ENCODE data around the gene GLTPD2.

Gene GLTPD2

GRCh38 chr17:4786106-4786511, 2.7 kb upstream of the GLTPD2 start, which contains the start of gene VMO1:
Gene VMO1 (minus strand): TSS chr17:4786364. CDS start chr17:4786352, 12 bp downstream.
- TF ChIP-seq TOX (CRISPR knock-in tag; IDR thresholded peaks at IDR 0.05; ENCODE audit: borderline replicate concordance) (no peak), ZC3H10 (CRISPR knock-in tag; IDR thresholded peaks at IDR 0.05) (no peak), PPARA (CRISPR knock-in tag; IDR thresholded peaks at IDR 0.05; ENCODE audit: borderline replicate concordance) (no peak), ISL1 (CRISPR knock-in tag; IDR thresholded peaks at IDR 0.05) (no peak), TCF4 (CRISPR knock-in tag; IDR thresholded peaks at IDR 0.05; ENCODE audit: borderline replicate concordance) (no peak), RARB (CRISPR knock-in tag; IDR thresholded peaks at IDR 0.05) (no peak), ARNTL (CRISPR knock-in tag; IDR thresholded peaks at IDR 0.05; ENCODE audit: borderline replicate concordance, low read depth) (no peak)
- TF ChIP-seq, protein P1, sequence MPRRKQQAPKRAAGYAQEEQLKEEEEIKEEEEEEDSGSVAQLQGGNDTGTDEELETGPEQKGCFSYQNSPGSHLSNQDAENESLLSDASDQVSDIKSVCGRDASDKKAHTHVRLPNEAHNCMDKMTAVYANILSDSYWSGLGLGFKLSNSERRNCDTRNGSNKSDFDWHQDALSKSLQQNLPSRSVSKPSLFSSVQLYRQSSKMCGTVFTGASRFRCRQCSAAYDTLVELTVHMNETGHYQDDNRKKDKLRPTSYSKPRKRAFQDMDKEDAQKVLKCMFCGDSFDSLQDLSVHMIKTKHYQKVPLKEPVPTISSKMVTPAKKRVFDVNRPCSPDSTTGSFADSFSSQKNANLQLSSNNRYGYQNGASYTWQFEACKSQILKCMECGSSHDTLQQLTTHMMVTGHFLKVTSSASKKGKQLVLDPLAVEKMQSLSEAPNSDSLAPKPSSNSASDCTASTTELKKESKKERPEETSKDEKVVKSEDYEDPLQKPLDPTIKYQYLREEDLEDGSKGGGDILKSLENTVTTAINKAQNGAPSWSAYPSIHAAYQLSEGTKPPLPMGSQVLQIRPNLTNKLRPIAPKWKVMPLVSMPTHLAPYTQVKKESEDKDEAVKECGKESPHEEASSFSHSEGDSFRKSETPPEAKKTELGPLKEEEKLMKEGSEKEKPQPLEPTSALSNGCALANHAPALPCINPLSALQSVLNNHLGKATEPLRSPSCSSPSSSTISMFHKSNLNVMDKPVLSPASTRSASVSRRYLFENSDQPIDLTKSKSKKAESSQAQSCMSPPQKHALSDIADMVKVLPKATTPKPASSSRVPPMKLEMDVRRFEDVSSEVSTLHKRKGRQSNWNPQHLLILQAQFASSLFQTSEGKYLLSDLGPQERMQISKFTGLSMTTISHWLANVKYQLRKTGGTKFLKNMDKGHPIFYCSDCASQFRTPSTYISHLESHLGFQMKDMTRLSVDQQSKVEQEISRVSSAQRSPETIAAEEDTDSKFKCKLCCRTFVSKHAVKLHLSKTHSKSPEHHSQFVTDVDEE (CRISPR knock-in tag; IDR thresholded peaks at IDR 0.05), result no peak
- TF ChIP-seq, protein P2, sequence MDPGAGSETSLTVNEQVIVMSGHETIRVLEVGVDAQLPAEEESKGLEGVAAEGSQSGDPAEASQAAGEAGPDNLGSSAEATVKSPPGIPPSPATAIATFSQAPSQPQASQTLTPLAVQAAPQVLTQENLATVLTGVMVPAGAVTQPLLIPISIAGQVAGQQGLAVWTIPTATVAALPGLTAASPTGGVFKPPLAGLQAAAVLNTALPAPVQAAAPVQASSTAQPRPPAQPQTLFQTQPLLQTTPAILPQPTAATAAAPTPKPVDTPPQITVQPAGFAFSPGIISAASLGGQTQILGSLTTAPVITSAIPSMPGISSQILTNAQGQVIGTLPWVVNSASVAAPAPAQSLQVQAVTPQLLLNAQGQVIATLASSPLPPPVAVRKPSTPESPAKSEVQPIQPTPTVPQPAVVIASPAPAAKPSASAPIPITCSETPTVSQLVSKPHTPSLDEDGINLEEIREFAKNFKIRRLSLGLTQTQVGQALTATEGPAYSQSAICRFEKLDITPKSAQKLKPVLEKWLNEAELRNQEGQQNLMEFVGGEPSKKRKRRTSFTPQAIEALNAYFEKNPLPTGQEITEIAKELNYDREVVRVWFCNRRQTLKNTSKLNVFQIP (CRISPR knock-in tag; IDR thresholded peaks at IDR 0.05; ENCODE audit: borderline replicate concordance, low read depth), result no peak
- no peak for ATAC-seq

GRCh38 chr17:4786516-4786915, 2.2 kb upstream of the GLTPD2 start:
- TF ChIP-seq ZNF8 (CRISPR knock-in tag; IDR thresholded peaks at IDR 0.05) (no peak), ZNF70 (CRISPR knock-in tag; IDR thresholded peaks at IDR 0.05) (no peak), TOX (CRISPR knock-in tag; IDR thresholded peaks at IDR 0.05; ENCODE audit: borderline replicate concordance) (no peak), ISL1 (CRISPR knock-in tag; IDR thresholded peaks at IDR 0.05) (no peak), ARNTL (CRISPR knock-in tag; IDR thresholded peaks at IDR 0.05; ENCODE audit: borderline replicate concordance, low read depth) (no peak), PATZ1 (CRISPR knock-in tag; IDR thresholded peaks at IDR 0.05; ENCODE audit: borderline replicate concordance) (no peak), ZFP3 (CRISPR knock-in tag; IDR thresholded peaks at IDR 0.05) (no peak), CSDC2 (CRISPR knock-in tag; IDR thresholded peaks at IDR 0.05) (no peak), ZFP30 (CRISPR knock-in tag; IDR thresholded peaks at IDR 0.05) (no peak), ESRRG (CRISPR knock-in tag; IDR thresholded peaks at IDR 0.05) (no peak), BACH2 (CRISPR knock-in tag; IDR thresholded peaks at IDR 0.05; ENCODE audit: borderline replicate concordance) (no peak), OSR1 (CRISPR knock-in tag; IDR thresholded peaks at IDR 0.05) (no peak), TCF4 (CRISPR knock-in tag; IDR thresholded peaks at IDR 0.05; ENCODE audit: borderline replicate concordance) (no peak)
- TF ChIP-seq, protein P1 (CRISPR knock-in tag; IDR thresholded peaks at IDR 0.05), result no peak
- TF ChIP-seq, protein P3, sequence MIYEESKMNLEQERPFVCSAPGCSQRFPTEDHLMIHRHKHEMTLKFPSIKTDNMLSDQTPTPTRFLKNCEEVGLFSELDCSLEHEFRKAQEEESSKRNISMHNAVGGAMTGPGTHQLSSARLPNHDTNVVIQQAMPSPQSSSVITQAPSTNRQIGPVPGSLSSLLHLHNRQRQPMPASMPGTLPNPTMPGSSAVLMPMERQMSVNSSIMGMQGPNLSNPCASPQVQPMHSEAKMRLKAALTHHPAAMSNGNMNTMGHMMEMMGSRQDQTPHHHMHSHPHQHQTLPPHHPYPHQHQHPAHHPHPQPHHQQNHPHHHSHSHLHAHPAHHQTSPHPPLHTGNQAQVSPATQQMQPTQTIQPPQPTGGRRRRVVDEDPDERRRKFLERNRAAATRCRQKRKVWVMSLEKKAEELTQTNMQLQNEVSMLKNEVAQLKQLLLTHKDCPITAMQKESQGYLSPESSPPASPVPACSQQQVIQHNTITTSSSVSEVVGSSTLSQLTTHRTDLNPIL (CRISPR knock-in tag; IDR thresholded peaks at IDR 0.05; ENCODE audit: low read depth), result no peak
- no peak for ATAC-seq
